HG02870 (cell line): Measurements from ENCODE around the gene TRIM52.
"Not testable (repeated sequence)": the region's sequence is repeated elsewhere in the genome, so short reads cannot be mapped to it uniquely, and the experiment has no call there.

Experiments
- ATAC-seq: cut with Tn5 transposase; IDR thresholded peaks from one replicate; pipeline ENCODE4 v1.9.1; 2021; ENCODE audit warnings: mild to moderate bottlenecking, moderate library complexity; ENCODE audit not compliant: unreplicated experiment

TRIM52 gene

DNA sequence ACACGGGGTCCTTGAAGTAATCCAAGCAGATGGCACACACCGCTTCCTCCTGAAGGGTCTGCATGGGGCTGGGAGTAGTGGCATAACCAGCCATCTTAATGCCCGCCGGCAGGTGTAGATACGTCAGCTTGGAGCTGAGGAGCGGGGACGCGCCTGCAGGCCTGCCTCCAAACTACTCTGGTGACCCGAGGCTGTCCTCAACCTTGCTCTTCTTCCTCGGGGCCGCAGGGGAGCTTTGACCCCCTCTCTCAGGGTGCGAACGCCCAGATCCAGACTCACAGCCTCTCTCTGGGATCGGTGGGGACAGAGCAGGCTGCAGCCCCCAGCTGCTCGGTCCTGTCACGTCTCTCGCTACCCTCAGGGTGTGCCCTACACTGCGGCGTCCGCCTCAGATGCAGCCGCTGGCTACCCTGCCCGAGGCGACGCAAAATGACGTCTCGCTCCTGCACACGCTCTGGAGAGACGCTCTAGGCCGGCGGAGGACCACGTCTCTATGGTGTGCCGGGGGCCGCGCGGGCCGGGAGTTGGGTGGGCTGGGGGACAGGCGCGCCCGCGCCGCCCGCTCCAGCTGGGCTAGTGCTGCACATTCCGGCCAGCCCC, at the start of gene TRIM52:
TRIM52 (minus strand) TSS at position 424 of the 600 bp plus-strand sequence; CDS start at position 94, 330 bp downstream.
- peak; percentile 74 for ATAC-seq

- ATAC-seq = not testable (repeated sequence)
Observed at GRCh38 chr5:181287331-181287730, 26.4 kb upstream of the TRIM52 start.

GRCh38 chr5:181285962-181286705, 25.2 kb upstream of the TRIM52 start:
- not testable (repeated sequence) for ATAC-seq

- not testable (repeated sequence) for ATAC-seq
Observed at GRCh38 chr5:181283841-181284755, 23.2 kb upstream of the TRIM52 start.

- no peak for ATAC-seq
Observed at GRCh38 chr5:181283347-181283746, 22.4 kb upstream of the TRIM52 start.

DNA sequence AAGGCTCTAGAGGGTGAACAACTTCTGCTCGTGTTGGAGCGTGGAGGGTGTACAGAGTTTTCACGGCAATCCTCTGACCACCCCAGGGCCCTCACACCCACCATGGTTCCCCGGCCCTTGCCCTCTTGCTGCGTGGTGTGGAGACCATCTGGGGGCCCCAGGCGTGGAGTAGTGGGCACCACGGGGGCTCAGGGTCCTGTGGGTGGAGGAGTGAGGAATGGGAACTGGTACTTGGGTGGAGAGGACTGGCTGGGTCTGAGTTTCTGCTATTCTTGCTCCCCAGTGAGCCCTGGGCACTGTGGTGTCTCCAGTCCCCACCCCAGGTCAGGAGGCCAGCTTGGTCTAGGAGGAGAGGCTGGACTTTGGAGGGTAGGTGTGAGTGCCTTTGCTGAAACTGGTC, 21.9 kb upstream of the TRIM52 start:
- no peak for ATAC-seq

DNA sequence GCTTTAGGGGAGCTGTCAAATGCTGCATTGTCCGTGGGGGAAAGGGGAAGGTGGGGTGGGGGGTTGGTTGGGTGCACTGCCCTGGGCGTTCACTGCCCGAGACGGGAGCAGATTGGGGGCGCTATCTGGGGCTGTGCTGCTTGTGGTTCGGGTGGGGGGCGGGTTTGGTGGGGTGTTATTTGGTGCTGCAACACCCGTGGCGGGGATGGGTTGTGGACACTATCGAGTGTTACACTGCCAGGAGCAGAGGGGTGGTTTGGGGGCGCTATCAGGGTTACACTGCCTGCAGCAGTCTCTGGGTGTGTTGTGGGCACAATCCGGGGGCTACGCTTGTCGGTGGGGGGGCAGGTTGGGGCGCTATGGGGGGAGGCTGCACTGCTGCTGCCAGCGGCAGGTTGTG, 21.5 kb upstream of the TRIM52 start:
- ATAC-seq = not testable (repeated sequence)

DNA sequence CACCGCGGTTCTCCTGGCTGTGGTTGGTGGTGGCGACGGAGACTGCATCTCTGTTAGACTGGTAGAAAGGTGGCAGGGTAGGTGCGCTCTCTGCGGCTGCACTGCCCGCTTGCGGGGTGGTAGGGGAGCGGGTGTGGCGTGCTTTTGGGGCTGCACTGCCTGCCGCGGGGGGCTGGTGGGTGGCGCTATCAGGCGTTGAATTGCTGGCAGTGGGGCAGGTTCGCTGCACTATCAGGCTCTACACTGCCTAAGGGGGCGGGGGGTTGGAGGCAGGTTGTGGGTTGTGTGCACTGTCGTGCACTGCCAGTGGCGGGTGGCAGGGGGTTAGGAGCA, 21.0 kb upstream of the TRIM52 start:
- ATAC-seq = no peak

DNA sequence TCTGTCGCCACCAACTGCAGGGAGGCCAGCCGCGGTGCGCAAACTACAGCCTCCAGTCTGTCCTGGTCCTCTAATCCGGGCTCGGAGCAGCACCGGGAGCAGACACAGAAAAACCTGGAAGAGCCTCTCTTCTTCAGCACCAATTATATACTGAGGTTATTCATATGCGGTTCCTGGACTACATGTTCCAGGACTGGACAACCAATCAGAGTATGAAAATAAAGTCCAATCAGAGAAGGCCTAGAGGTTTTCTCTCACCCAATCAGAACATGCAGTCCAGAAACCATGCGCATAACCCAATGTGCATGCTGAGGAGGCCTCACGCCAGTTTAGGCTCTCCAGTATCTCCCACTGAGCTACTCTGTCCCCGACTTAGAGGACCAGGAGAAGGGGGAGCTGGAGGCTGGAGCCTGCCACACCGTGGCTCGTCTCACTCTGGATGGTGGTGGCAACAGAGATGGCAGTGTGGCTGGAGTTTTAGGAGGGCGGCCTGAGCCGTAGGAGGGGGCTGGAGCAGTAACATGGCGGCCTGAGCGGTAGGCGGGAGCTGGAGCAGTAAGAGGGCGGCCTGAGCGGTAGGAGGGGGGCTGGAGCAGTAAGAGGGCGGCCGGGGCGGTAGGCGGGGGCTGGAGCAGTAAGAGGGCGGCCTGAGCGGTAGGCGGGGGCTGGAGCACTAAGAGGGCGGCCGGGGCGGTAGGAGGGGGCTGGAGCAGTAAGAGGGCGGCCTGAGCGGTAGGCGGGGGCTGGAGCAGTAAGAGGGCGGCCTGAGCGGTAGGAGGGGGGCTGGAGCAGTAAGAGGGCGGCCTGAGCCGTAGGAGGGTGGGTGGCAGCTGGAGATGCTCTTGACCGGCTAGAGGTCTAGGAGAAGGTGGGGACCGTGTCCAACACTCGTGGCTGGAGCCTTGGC, 20.4 kb upstream of the TRIM52 start:
- ATAC-seq = no peak

- ATAC-seq = no peak
Observed at GRCh38 chr5:181280251-181280762, 19.4 kb upstream of the TRIM52 start.

GRCh38 chr5:181273433-181273744, 12.4 kb upstream of the TRIM52 start:
- not testable (repeated sequence) for ATAC-seq

GRCh38 chr5:181271081-181271480, 10.1 kb upstream of the TRIM52 start:
- no peak for ATAC-seq

- not testable (repeated sequence) for ATAC-seq
Observed at GRCh38 chr5:181267907-181268306, 7.0 kb upstream of the TRIM52 start.

DNA sequence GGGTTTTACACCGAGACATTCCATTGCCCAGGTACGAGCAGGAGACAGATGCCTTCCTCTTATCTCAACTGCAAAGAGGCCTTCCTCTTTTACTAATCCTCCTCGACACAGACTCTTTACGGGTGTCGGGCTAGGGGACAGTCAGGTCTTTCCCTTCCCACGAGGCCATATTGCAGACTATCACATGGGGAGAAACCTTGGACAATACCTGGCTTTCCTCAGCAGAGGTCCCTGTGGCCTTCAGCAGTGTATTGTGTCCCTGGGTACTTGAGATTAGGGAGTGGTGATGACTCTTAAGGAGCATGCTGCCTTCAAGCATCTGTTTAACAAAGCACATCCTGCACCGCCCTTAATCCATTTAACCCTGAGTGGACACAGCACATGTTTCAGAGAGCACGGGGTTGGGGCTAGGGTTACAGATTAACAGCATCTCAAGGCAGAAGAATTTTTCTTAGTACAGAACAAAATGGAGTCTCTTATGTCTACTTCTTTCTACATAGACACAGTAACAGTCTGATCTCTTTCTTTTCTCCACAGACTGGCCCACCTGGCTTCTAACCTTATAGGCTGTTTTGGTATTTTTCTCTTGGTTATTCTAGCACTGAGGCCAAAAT, 6.5 kb upstream of the TRIM52 start:
- not testable (repeated sequence) for ATAC-seq

GRCh38 chr5:181265092-181265671, 4.2 kb upstream of the TRIM52 start:
- ATAC-seq = no peak

- no peak for ATAC-seq
Observed at GRCh38 chr5:181263633-181264032, 2.7 kb upstream of the TRIM52 start.

- ATAC-seq = peak; percentile 49
Observed at GRCh38 chr5:181261320-181262049, 542 bp upstream of the TRIM52 start.

DNA sequence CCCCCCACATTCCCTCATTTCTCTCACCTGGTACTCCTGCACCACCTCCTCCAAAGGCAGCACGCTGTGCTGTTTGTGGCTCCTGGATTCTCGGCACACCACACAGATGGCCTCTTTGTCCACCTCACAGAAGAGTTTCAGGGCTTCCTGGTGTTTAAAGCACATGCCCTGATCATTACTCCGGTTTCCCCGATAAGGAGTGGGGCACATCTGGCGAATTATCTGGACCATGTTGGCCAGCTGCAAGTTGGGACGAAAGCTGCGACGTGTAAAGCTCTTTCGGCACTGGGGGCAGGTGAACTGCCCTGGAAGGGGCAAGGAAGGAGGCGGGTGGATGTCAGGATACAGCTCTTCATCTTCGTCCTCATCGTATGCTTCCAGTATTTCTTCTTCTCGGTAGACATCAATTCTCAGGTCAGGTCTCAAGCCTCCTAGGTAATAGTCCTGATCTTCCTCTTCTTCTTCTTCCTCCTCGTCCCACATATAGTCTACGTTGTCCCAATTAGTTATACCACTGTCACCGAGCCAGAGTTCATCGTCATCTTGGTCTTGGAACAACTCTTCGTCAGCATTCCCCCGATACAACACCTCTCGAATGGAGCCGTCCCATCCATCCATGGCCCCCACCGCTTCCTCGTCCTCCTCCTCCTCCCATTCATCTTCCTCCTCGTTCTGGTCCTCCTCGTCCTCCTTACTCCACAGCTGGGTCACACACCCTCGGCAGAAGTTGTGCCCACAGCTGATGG, 796 bp downstream of the TRIM52 start:
- no peak for ATAC-seq
